Neuronal stem cell (in vitro differentiated cells): Measurements from ENCODE around the gene COQ5.

Source experiments
- DNase-seq: peaks from one replicate; pipeline ENCODE4 v3.0.0-alpha.2; 2013; ENCODE audit warnings: low spot score
- H2AFZ ChIP-seq: one replicate; pipeline ENCODE4 v1.6.1; 2013; ENCODE audit warnings: mild to moderate bottlenecking, low read length, inconsistent platforms
- H2AK5ac ChIP-seq: 2 replicates; pipeline ENCODE4 v1.6.1; 2013; ENCODE audit warnings: low read depth, mild to moderate bottlenecking, inconsistent platforms, low read length, moderate library complexity, mixed read lengths
- H2BK120ac ChIP-seq: 2 replicates; pipeline ENCODE4 v1.6.1; 2013; ENCODE audit warnings: low read depth, mild to moderate bottlenecking, inconsistent platforms, low read length, moderate library complexity, mixed read lengths
- H2BK12ac ChIP-seq: one replicate; pipeline ENCODE4 v1.6.1; 2013; ENCODE audit warnings: low read length, inconsistent platforms
- H2BK15ac ChIP-seq: 2 replicates; pipeline ENCODE4 v1.6.1; 2013; ENCODE audit warnings: mild to moderate bottlenecking, low read length, inconsistent platforms, mixed read lengths
- H2BK5ac ChIP-seq: one replicate; pipeline ENCODE4 v1.6.1; 2013; ENCODE audit warnings: inconsistent platforms, mild to moderate bottlenecking, low read length, moderate library complexity
- H3K14ac ChIP-seq: one replicate; pipeline ENCODE4 v1.6.1; 2013; ENCODE audit warnings: low read length, inconsistent platforms
- H3K18ac ChIP-seq: 2 replicates; pipeline ENCODE4 v1.6.1; 2013; ENCODE audit warnings: low read length, inconsistent platforms
- H3K23ac ChIP-seq: 2 replicates; pipeline ENCODE4 v1.6.1; 2013; ENCODE audit warnings: low read depth, mild to moderate bottlenecking, mixed read lengths, low read length, inconsistent platforms; ENCODE audit not compliant: poor library complexity
- H3K27ac ChIP-seq: replicated peaks from 3 replicates; pipeline ENCODE4 v1.5.1; 2013; ENCODE audit warnings: low read length, inconsistent platforms
- H3K27me3 ChIP-seq, 3 experiments: 2 replicates each; pipeline ENCODE4 v1.6.1; 2013; ENCODE audit warnings: low read length in 3 of 3, mild to moderate bottlenecking in 2 of 3, inconsistent platforms in 1 of 3, low read depth in 1 of 3, mixed read lengths in 1 of 3, moderate library complexity in 1 of 3; ENCODE audit not compliant: control insufficient read depth in 3 of 3, insufficient read depth in 3 of 3
- H3K36me3 ChIP-seq, 2 donors: replicated peaks in 1 of 2; 2 replicates each; pipeline ENCODE4 v1.6.1; 2013; ENCODE audit warnings: low read length in 2 of 2; ENCODE audit not compliant: control insufficient read depth in 2 of 2, insufficient read depth in 2 of 2
- H3K4ac ChIP-seq: 2 replicates; pipeline ENCODE4 v1.6.1; 2013; ENCODE audit warnings: inconsistent platforms, mild to moderate bottlenecking, low read length, moderate library complexity
- H3K4me1 ChIP-seq, 2 donors: 1 replicate in 1 of 2; 2 replicates in 1 of 2; pipeline ENCODE4 v1.6.1; 2013; ENCODE audit warnings: low read length in 2 of 2, low read depth in 1 of 2; ENCODE audit not compliant: control insufficient read depth in 2 of 2, insufficient read depth in 1 of 2
- H3K4me2 ChIP-seq: one replicate; pipeline ENCODE4 v1.6.1; 2013; ENCODE audit warnings: mild to moderate bottlenecking, low read length, inconsistent platforms; ENCODE audit not compliant: insufficient read depth, poor library complexity, severe bottlenecking
- H3K4me3 ChIP-seq, 2 donors: 2 replicates each; pipeline ENCODE4 v1.5.1; 2013; ENCODE audit warnings: low read length in 2 of 2, mild to moderate bottlenecking in 2 of 2, inconsistent platforms in 1 of 2, moderate library complexity in 1 of 2
- H3K79me1 ChIP-seq: one replicate; pipeline ENCODE4 v1.6.1; 2013; ENCODE audit warnings: low read depth, mild to moderate bottlenecking, inconsistent platforms, low read length, moderate library complexity
- H3K9ac ChIP-seq: one replicate; pipeline ENCODE4 v1.6.1; 2013; ENCODE audit warnings: mild to moderate bottlenecking, low read depth, low read length, inconsistent platforms; ENCODE audit not compliant: poor library complexity
- H3K9me3 ChIP-seq, 2 donors: replicated peaks in 1 of 2; 2 replicates each; pipeline versions ENCODE3 to v1.6.1; 2013; ENCODE audit warnings: low read length in 2 of 2, mild to moderate bottlenecking in 2 of 2, inconsistent platforms in 1 of 2, low read depth in 1 of 2, mixed read lengths in 1 of 2, moderate library complexity in 1 of 2; ENCODE audit not compliant: control insufficient read depth in 2 of 2, insufficient read depth in 1 of 2
- H4K8ac ChIP-seq: one replicate; pipeline ENCODE4 v1.6.1; 2013; ENCODE audit warnings: low read depth, mild to moderate bottlenecking, inconsistent platforms, low read length, moderate library complexity
- H4K91ac ChIP-seq: one replicate; pipeline ENCODE4 v1.6.1; 2013; ENCODE audit warnings: low read length, low read depth, mild to moderate bottlenecking, inconsistent platforms; ENCODE audit not compliant: poor library complexity
- WGBS, 2 donors: extraction: QIAGEN DNeasy Blood & Tissue Kit; methylation state at CpG; one replicate each; pipeline ENCODE4 v1.1.7; 2013; ENCODE audit warnings: missing lambda C conversion rate in 2 of 2, mixed read lengths in 1 of 2; ENCODE audit not compliant: insufficient read length in 2 of 2, insufficient replicate concordance in 1 of 2; ENCODE audit errors: extremely low coverage in 2 of 2; 5-methylcytosine and 5-hydroxymethylcytosine counted together

The COQ5 gene

DNA sequence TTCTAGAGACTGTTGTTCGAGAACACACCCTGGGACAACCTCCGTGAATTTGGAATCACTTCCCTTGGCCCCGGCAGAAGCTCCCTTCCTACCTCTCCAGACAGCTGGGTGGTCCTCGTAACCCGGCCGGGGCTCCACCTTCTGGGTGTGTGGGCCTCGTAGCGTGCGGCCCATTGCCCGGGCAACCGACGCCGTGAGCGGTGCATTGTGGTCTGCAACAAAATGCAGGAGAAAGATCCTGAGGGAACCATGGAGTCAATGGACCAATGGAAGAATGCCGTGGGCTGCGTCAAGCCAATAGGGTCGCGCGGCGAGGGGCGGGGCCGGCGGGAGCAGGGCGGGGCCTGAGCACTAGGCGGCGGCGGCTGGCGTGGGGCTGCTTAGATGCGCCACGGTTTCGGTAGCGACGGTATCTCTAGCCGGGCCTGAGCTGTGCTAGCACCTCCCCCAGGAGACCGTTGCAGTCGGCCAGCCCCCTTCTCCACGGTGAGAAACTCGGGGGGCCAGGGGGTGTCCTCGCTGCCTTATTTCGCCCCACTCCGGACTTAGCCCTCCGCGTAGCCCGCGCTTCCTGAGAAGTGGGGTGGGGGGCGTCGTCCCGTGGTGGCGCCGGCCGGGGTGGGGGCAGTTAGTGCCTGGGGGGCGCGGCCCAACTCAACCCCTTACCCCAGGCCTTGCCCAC, 33.1 kb downstream of the COQ5 start, which contains the start of gene DYNLL1:
Gene DYNLL1, plus strand, starts transcription at position 383 of the 682 bp plus-strand sequence. CDS start 309 bp downstream, outside the sequence.
- peaks cover 6 to 48% of the 10 kb centered on the region in 2 donors for H3K36me3 ChIP-seq
- no peak within 1 kb of the TSS for H2BK120ac ChIP-seq
- H3K4me1 ChIP-seq, result peaks cover 6 to 10% of the 10 kb centered on the region in 2 donors
- no peak within 1 kb of the TSS for H3K14ac ChIP-seq
- no peak within 1 kb of the TSS for H3K4ac ChIP-seq
- H3K4me2 ChIP-seq, result peak within 1 kb of the TSS; percentile 75
- peak within 1 kb of the TSS; percentile 30 for H2BK5ac ChIP-seq
- H3K9me3 ChIP-seq, result no peaks in the 10 kb centered on the region
- no peak within 1 kb of the TSS for H2BK15ac ChIP-seq
- no peak within 1 kb of the TSS for H4K8ac ChIP-seq
- no peaks in the 10 kb centered on the region for H3K79me1 ChIP-seq
- peak within 1 kb of the TSS; percentile 86 for H2AFZ ChIP-seq
- H3K4me3 ChIP-seq, result peak within 1 kb of the TSS; percentile 86 to 88
- H4K91ac ChIP-seq, result no peak within 1 kb of the TSS
- peak within 1 kb of the TSS; percentile 65 for H2AK5ac ChIP-seq
- H3K18ac ChIP-seq, result peak within 1 kb of the TSS; percentile 95
- no CpG with 5 or more reads among the region's 53 CpGs for WGBS, 2 donors
- peak within 1 kb of the TSS; percentile 65 for H3K27ac ChIP-seq
- peak within 1 kb of the TSS; percentile 85 for H3K9ac ChIP-seq
- H3K23ac ChIP-seq, result peak within 1 kb of the TSS; percentile 97
- peak; percentile 99 for DNase-seq
- no peak within 1 kb of the TSS for H2BK12ac ChIP-seq
- no peaks in the 10 kb centered on the region for H3K27me3 ChIP-seq

DNA sequence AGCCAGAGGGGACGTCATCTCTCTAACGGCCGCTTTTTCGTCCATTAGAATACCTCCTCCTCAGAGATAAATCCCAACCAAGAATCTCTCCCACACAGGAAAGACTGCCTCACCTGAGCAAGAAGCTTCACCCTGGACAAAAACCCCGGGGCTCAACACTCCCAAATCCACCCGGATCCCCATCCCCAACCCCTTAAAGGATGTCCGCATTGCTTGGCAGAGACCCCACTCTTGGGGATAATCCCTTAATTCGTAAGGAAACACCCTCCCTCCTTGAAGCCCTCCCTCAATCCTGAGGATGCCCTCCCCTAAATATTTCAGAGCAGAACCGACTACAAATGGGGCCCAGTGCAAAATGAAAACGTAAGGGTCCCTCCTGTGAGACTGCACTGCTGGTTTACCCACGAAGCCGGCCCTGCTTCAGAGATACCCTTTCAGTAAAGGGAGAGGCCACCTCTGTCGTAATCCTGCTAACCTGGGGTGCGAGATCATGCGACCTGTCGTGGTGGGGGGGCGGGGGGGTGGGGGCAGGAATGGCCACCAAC, 33.7 kb downstream of the COQ5 start:
- Histone ChIP-seq H2BK15ac (no peak overlapping the region), H2BK120ac (no peak overlapping the region), H3K9me3 (no peaks in the 10 kb centered on the region), H3K4me2 (peak overlapping the region; percentile 50), H2BK5ac (no peak overlapping the region), H3K4me3 (peak overlapping the region; percentile 37 to 86), H2BK12ac (no peak overlapping the region), H3K4ac (no peak overlapping the region), H3K14ac (no peak overlapping the region), H3K36me3 (peaks cover 3 to 48% of the 10 kb centered on the region in 2 donors), H4K8ac (no peak overlapping the region), H3K79me1 (no peaks in the 10 kb centered on the region), H3K23ac (no peak overlapping the region), H3K4me1 (peaks cover 6 to 10% of the 10 kb centered on the region in 2 donors), H3K27me3 (no peaks in the 10 kb centered on the region), H2AFZ (peak overlapping the region; percentile 70), H3K18ac (no peak overlapping the region), H2AK5ac (no peak overlapping the region), H3K9ac (no peak overlapping the region), H3K27ac (no peak overlapping the region), H4K91ac (no peak overlapping the region)
- no CpG with 5 or more reads among the region's 17 CpGs for WGBS, 2 donors
- no peak for DNase-seq

DNA sequence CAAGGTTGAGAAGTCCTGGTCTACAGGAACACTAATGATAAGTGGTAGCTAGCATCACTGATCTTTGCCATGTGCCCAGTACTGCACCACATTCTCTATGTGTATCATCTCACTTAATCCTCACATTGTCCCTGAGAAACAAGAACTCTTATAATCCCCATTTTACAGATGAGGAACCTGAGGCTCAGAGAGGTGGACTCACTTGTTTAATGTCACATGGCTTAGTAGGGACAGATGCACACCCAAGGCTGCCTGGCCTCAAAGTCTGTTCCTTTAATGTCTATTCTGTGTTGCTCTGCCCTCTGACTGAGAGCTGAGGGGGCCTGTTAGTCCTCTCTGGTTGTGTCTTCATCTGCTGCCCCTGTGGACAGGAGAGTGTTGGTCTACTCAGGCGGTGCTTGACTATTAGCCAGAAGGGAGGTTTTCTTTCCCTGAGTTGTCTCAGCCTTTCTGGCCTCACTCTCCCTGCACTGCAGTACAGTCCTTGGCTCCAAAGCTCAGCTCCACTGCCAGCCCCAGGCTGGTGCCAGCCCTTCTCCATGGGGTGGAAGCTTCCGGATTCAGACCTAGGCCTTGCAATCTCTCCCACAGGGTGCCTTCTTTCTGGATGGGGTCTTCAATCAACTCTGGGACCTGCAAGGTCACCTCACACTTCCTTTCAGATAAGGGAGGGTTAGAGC, 38.0 kb downstream of the COQ5 start:
- no peak overlapping the region for H3K14ac ChIP-seq
- DNase-seq, result no peak
- no peak overlapping the region for H3K4me3 ChIP-seq
- no peak overlapping the region for H2BK120ac ChIP-seq
- peak overlapping the region; percentile 11 for H3K23ac ChIP-seq
- H3K79me1 ChIP-seq, result no peaks in the 10 kb centered on the region
- H4K8ac ChIP-seq, result no peak overlapping the region
- no peak overlapping the region for H3K9ac ChIP-seq
- H3K27me3 ChIP-seq, result no peaks in the 10 kb centered on the region
- H2AFZ ChIP-seq, result no peak overlapping the region
- H3K18ac ChIP-seq, result no peak overlapping the region
- no peak overlapping the region for H2BK5ac ChIP-seq
- H3K36me3 ChIP-seq, result peaks cover 0 to 25% of the 10 kb centered on the region in 2 donors
- no CpG with 5 or more reads among the region's 2 CpGs for WGBS, 2 donors
- H3K27ac ChIP-seq, result no peak overlapping the region
- H4K91ac ChIP-seq, result peak overlapping the region; percentile 53
- H3K4me1 ChIP-seq, result peaks cover 3 to 8% of the 10 kb centered on the region in 2 donors
- H3K9me3 ChIP-seq, result peaks cover 0 to 2% of the 10 kb centered on the region in 2 donors
- no peak overlapping the region for H2BK12ac ChIP-seq
- H2AK5ac ChIP-seq, result no peak overlapping the region
- no peak overlapping the region for H2BK15ac ChIP-seq
- H3K4me2 ChIP-seq, result no peak overlapping the region
- no peak overlapping the region for H3K4ac ChIP-seq

DNA sequence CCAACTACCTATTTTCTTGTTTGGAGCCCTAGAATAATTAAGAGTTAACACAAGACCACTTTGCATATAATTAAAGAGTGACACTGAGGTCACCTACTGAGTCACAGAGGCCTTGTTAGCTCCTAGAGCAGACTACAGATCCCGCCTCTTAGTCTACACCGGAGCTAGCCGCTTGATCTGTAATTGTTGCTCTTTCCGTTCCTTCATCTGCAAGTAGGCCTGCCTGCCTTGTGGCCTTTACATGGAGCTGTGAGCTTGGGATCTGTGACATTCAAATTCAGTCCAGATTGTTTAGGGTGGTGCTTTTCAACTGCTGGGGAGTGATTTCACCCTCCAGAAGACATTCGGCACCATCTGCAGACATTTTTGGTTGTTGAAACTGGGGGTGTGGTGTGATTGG, 38.6 kb downstream of the COQ5 start:
- Histone ChIP-seq H4K8ac (no peak overlapping the region), H3K4ac (no peak overlapping the region), H3K9me3 (peaks cover 0 to 2% of the 10 kb centered on the region in 2 donors), H2BK5ac (no peak overlapping the region), H3K14ac (no peak overlapping the region), H3K4me3 (peak overlapping the region in 1 of 2 donors; percentile 25), H3K36me3 (peaks cover 0 to 25% of the 10 kb centered on the region in 2 donors), H3K4me2 (no peak overlapping the region), H2BK12ac (no peak overlapping the region), H3K27me3 (no peaks in the 10 kb centered on the region), H2BK120ac (no peak overlapping the region), H2BK15ac (no peak overlapping the region), H4K91ac (no peak overlapping the region), H2AFZ (no peak overlapping the region), H2AK5ac (no peak overlapping the region), H3K27ac (no peak overlapping the region), H3K9ac (no peak overlapping the region), H3K79me1 (no peaks in the 10 kb centered on the region), H3K4me1 (peaks cover 2 to 7% of the 10 kb centered on the region in 2 donors), H3K18ac (no peak overlapping the region), H3K23ac (no peak overlapping the region)
- no CpG with 5 or more reads among the region's 5 CpGs for WGBS, 2 donors
- DNase-seq, result no peak
